Right cardiac atrium (tissue), 5 donors: ENCODE data around the gene BEND3. TPM values are rescaled to one million over a fixed set of nuclear protein-coding genes. Genes with fewer than 3 reads are reported as not detected.
A peak's percentile ranks its signal among the peaks of the same experiment; 100 is the strongest.

Experiments
- ATAC-seq, 2 donors: fragments of 200-7000 bp; cut with Tn5 transposase; one replicate each; pipeline versions ENCODE4 v1.8.0 to v1.9.1; 2020; ENCODE audit warnings: moderate library complexity in 2 of 2, mild to moderate bottlenecking in 1 of 2
- DNase-seq, 3 donors: peaks; one replicate each; pipeline ENCODE4 v3.0.0-alpha.2; 2020
- H3K27ac ChIP-seq: one replicate; pipeline ENCODE4 v1.5.1; 2013; ENCODE audit warnings: mild to moderate bottlenecking, low read length, control low read depth, moderate library complexity
- H3K27me3 ChIP-seq: one replicate; pipeline ENCODE4 v1.6.1; 2013; ENCODE audit not compliant: control insufficient read depth, insufficient read depth
- H3K4me1 ChIP-seq: one replicate; pipeline ENCODE4 v1.6.1; 2013; ENCODE audit warnings: low read length; ENCODE audit not compliant: control insufficient read depth, insufficient read depth
- H3K4me3 ChIP-seq: one replicate; pipeline ENCODE4 v1.5.1; 2013; ENCODE audit warnings: low read length, control low read depth
- H3K9me3 ChIP-seq: one replicate; pipeline ENCODE4 v1.6.1; 2013; ENCODE audit warnings: low read length; ENCODE audit not compliant: control insufficient read depth
- WGBS: extraction: QIAGEN DNeasy Blood & Tissue Kit; methylation state at CpG from one replicate; pipeline ENCODE4 v1.1.7; 2013; 5-methylcytosine and 5-hydroxymethylcytosine counted together
- intact Hi-C, 4 donors: fragments of 100-400 bp; cut with DNase I; formaldehyde crosslinking; loops; one replicate each; pipeline versions ENCODE4 v1.11.0 to v1.14.0; 2022 to 2023
- polyA plus RNA-seq: library from polyadenylated mRNA; stranded (reverse); fragments of 200-250 nt; gene quantifications from one replicate; pipeline ENCODE4 v1.2.3, GENCODE V29; 2013
- total RNA-seq, 4 donors: library from RNA; stranded (reverse); fragmentation: NEBNext Ultra II Directional; extraction: Animal tissue kit (Norgen Biotek cat#: 25700); gene quantifications; one replicate each; pipeline ENCODE4 v1.2.1, GENCODE V29; 2021
- donor health status: healthy with polysubstance abuse.
- donor health status: DM: no; HTN: yes; CAD: no.
- donor health status: DM: no; HTN: no; CAD: no.
- donor health status: DM: no; HTN: yes; CAD: no; lungs with severe emphysema.
- donor health status: DM: yes; HTN: yes; CAD: no.

Gene BEND3
- total and polyA plus RNA-seq, 5 donors = 0.36 to 1.4 (median 0.94) TPM

DNA sequence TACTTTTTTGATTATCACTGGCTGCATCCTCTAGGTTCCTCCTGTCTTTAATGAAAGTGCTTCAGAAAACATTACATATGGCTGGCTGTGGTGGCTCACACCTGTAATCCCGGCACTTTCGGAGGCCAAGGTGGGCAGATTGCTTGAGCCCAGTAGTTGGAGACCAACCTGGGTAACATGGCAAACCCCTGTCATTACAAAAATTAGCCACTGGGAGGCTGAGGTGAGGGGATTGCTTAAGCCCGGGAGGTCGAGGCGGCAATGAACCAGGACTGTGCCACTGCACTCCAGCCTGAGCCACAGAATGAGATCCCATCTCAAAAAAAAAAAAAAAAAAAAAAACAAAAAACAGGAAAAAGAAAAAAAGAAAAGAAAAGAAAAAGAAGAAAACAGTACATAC lies 35.3 kb downstream of the BEND3 start:
- WGBS = 82% methylated on average over 5 of the region's 5 CpGs
- intact Hi-C loops = no loop called here
- no peaks in the 10 kb centered on the region for H3K27me3 ChIP-seq
- ATAC-seq (no peak), DNase-seq (no peak)
- no peak overlapping the region for H3K27ac ChIP-seq
- H3K4me1 ChIP-seq = no peaks in the 10 kb centered on the region
- no peaks in the 10 kb centered on the region for H3K9me3 ChIP-seq
- no peak overlapping the region for H3K4me3 ChIP-seq

DNA sequence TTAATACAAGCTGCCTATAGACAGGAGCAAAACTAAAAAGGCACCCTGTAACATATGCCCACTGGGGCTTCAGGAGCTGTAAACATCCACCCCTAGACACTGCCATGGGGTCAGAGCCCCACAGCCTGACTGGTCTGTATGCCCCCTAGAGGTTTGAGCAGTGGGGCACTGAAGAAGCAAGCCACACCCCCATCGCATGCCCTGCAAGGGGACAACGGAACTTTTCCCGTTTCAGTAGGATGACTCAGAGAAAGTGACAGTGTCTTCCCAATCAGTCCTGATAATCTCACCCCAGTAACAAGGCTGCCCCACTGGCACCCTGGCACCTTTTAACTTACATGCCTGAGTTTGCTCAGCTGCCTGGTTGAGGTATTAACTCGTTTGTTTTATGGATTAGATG lies 35.9 kb downstream of the BEND3 start:
- no peaks in the 10 kb centered on the region for H3K27me3 ChIP-seq
- 63% methylated on average over 4 of the region's 4 CpGs for WGBS
- H3K9me3 ChIP-seq = no peaks in the 10 kb centered on the region
- H3K4me3 ChIP-seq = no peak overlapping the region
- DNase-seq (no peak), ATAC-seq (no peak)
- no peaks in the 10 kb centered on the region for H3K4me1 ChIP-seq
- no peak overlapping the region for H3K27ac ChIP-seq
- intact Hi-C loops = no loop called here

DNA sequence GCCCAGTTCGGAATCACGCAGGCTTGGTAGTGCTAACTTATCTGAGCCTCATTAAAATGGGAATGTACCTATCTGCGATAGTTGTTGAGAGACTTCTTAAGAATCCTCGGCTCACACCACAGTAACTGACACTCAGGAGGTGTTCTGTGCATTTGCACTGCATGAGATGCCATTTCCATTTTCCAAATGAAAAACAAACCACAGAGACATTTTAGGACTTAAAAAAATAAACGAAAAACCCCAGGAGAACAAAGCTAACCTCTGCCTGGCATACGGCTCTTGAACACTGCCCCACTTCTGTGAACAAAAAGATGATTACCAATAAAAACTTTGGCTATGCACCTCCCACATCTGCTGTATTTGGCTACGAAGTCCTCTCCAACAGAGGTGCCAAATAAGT lies 37.6 kb downstream of the BEND3 start:
- Histone ChIP-seq H3K27me3 (no peaks in the 10 kb centered on the region), H3K27ac (no peak overlapping the region), H3K9me3 (no peaks in the 10 kb centered on the region), H3K4me1 (no peaks in the 10 kb centered on the region), H3K4me3 (no peak overlapping the region)
- DNase-seq (no peak), ATAC-seq (no peak)
- intact Hi-C loops = no loop called here
- 76% methylated on average over 7 of the region's 7 CpGs for WGBS

GRCh38 chr6:107075951-107076381 lies 39.3 kb downstream of the BEND3 start:
- Histone ChIP-seq H3K4me3 (no peak overlapping the region), H3K4me1 (no peaks in the 10 kb centered on the region), H3K9me3 (no peaks in the 10 kb centered on the region), H3K27me3 (no peaks in the 10 kb centered on the region), H3K27ac (no peak overlapping the region)
- DNase-seq (no peak), ATAC-seq (no peak)
- WGBS = 58% methylated on average over 6 of the region's 6 CpGs
- intact Hi-C loops = no loop called here

GRCh38 chr6:107070686-107071085 lies 44.6 kb downstream of the BEND3 start:
- no peak for DNase-seq
- intact Hi-C loops = no loop called here
- no peak overlapping the region for H3K27ac ChIP-seq
- no peaks in the 10 kb centered on the region for H3K4me1 ChIP-seq
- H3K27me3 ChIP-seq = no peaks in the 10 kb centered on the region
- ATAC-seq = no peak
- H3K4me3 ChIP-seq = no peak overlapping the region
- WGBS = 92% methylated on average over 12 of the region's 12 CpGs
- no peaks in the 10 kb centered on the region for H3K9me3 ChIP-seq

DNA sequence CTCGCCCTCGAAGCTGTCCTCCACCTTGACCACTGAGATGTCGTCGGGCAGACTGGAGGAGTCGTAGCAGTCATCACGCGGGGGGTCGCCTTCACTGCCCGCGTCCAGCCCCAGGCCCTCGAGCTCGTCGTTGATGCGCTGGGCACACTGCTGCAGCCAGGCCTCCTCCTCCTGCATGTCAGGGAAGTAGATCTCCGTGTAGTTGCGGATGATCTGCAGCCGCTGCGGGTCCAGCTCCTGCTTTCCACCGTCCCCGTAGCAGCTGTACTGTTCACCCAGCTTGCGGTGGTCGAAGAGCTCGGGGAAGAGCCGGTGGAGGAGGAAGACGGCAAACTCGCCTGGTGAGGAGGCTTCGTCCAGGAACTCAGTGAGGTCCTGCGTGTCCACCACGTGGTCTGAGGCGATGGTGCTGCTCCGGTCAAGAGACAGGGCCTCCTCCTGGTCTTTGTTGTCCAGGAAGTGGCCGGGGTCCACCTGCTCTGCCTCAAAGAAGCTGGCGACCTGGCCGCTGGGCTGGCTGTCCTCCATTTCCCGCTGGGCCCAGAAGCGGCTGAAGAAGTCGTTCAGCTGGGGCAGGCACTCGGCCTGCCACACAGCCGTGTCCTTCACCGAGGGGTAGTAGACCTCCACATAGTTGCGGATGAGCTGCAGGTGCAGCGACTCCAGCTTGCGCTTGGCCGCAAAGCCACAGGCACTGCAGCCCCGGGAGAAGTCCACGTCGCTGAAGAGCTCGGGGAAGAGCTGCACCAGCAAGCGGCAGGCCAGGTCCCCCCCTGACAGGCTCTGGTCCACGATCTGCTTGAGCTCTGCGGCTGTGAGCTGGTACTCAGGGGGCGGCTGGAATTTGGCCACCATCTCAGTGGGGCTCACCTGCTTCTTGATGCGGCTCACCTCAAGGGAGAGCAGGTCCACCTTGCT lies 45.4 kb downstream of the BEND3 start:
- 96% methylated on average over 53 of the region's 53 CpGs for WGBS
- intact Hi-C loops = no loop called here
- H3K27me3 ChIP-seq = no peaks in the 10 kb centered on the region
- DNase-seq (no peak), ATAC-seq (no peak)
- H3K27ac ChIP-seq = no peak overlapping the region
- H3K4me1 ChIP-seq = no peaks in the 10 kb centered on the region
- no peak overlapping the region for H3K4me3 ChIP-seq
- no peaks in the 10 kb centered on the region for H3K9me3 ChIP-seq

DNA sequence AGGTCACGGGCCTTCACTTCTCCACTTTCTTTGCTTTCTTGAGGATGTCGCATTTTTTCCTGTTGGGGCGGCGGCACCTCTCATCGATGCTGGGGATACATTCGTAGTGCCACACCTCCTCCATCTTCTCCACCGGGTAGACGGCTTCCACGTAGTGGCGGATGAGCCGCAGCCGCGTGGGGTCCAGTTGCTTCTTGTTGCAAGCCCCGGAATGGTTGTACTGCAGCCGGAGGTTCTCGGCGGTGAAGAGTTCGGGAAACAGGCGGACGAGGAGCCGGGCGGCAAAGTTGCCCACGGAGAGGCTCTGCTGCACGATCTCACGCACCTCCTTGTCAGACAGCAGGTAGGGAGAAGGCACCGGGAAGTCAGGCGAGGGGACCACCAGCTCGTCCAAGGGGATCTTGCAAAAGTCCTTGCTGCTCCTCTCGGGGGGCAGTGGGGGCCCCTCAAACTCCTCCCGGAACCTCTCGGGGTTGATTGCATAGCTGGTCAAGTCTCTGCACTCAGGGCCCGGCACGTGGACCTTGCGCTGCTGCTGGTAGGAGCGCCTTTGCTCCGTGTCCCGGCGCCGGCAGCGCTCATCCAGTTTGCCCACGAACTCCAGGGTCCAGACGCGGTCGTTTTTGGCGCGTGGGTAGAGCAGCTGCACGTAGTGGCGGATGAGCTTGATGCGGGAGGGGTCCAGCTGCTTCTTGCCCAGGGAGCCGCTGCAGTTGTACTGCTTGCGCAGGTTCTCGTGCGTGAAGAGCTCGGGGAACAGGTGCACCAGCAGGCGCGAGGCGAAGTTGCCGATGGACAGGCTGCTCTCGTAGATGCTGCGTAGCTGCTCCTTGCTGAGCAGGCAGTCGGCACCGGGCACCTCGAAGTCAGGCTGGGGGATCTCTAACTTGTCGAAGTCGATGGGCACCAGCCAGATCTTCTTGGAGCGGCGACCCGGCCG lies 46.4 kb downstream of the BEND3 start:
- 98% methylated on average over 69 of the region's 69 CpGs for WGBS

DNA sequence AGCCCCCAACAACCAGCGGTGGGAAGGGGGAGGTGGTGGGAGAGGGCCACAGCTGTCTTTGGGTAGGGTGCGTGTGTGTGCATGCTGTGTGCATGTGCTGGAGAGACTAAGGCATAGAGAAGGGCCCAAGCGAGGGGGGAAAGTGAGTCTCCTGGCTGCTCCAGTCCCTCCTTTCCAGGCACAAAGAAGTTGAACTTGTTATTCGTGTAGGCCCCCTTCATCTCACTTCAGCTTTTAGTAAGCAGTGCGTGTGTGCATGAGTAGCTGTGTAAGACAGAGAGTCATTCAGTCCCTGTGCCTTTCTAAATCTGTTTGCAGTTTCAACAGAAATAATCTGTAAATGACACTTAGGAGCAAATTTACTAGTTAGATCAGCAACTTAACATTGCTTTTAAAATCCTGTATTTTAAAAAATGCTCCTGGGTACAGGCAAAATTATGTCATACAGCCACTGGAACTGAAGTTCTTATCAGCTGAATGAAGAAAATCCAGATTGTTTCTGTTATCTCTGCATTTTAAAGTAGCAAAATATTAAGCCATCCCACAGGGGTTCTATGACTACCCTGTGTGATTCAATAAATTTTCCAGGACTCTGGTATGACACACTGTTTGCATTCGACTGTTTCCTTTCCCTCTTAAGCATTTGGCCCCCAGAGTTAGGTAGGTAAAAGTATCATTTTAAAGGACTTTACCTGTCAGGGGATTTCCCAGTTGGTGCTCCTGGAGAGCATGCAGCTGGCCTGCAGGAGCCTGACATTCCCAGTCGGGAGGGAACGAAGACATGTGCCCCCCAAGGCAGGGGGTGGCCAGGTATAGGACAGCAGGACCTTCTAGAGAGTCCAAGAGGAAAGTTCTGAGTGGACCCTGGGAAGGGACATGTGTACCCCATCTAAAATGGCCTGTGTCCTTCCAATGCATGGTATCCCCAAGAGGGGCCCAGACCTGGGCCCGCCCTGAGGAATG lies 48.3 kb downstream of the BEND3 start:
- 85% methylated on average over 9 of the region's 9 CpGs for whole genome bisulfite sequencing
- H3K27ac ChIP-seq = no peak overlapping the region
- intact Hi-C loops = no loop called here
- no peak overlapping the region for H3K4me3 ChIP-seq
- ATAC-seq (no peak), DNase-seq (no peak)
- no peaks in the 10 kb centered on the region for H3K9me3 ChIP-seq
- no peaks in the 10 kb centered on the region for H3K4me1 ChIP-seq
- no peaks in the 10 kb centered on the region for H3K27me3 ChIP-seq

More for the DNA sequence above, 46.4 kb downstream of the BEND3 start:
- DNase-seq (no peak), ATAC-seq (no peak)
- intact Hi-C loops = no loop called here
- Histone ChIP-seq H3K4me1 (no peaks in the 10 kb centered on the region), H3K4me3 (no peak overlapping the region), H3K27me3 (no peaks in the 10 kb centered on the region), H3K9me3 (no peaks in the 10 kb centered on the region), H3K27ac (no peak overlapping the region)

DNA sequence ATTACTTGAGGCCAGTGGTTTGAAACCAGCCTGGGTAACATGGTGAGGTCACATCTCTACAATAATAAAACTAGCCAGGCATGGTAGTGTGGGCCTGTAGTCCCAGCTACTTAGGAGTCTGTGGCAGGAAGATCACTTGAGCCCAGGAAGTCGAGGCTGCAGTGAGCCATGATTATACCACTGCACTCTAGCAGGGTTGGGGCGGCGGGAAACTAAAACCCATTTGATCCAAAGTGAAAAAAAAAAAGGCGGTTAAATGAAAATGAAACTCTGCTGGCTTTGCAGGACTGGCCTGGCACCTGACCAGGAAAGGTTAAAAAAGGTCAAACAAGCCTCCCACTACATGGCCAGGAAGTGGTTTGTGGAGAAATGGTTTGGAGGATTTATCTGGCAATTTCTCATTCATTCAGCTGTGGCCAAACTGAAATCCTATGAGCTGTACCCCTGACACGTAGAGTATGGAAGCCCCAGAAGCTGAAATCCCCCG lies 50.7 kb downstream of the BEND3 start:
- 29% methylated on average over 6 of the region's 6 CpGs for WGBS
- Histone ChIP-seq H3K9me3 (no peaks in the 10 kb centered on the region), H3K4me1 (no peaks in the 10 kb centered on the region), H3K27ac (no peak overlapping the region), H3K27me3 (no peaks in the 10 kb centered on the region), H3K4me3 (no peak overlapping the region)
- intact Hi-C loops = no loop called here
- DNase-seq = no peak
- ATAC-seq = peak; percentile 33 to 35

DNA sequence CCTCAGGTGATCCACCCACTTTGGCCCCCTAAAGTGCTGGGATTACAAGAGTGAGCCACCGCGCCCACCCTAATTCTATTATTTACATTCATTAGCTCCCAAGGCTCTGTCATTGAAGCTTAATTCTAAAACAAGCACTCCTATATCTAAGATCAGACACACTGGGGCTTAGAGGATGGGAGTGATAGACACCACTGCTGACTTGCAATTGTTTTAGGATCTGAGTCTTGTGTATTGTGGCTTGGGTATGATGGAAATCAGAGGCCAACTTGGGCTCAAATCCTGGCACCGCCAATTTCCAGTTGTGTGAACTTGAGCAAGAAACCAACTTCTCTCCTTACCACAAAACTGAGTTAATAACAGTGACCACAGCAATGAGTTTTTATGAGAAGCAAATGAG lies 52.6 kb downstream of the BEND3 start:
- H3K4me3 ChIP-seq = no peak overlapping the region
- intact Hi-C loops = no loop called here
- H3K4me1 ChIP-seq = no peaks in the 10 kb centered on the region
- no peak overlapping the region for H3K27ac ChIP-seq
- ATAC-seq (no peak), DNase-seq (no peak)
- no peaks in the 10 kb centered on the region for H3K9me3 ChIP-seq
- 96% methylated on average over 3 of the region's 3 CpGs for WGBS
- H3K27me3 ChIP-seq = no peaks in the 10 kb centered on the region
